HCT116 (cell line): ENCODE results near the gene IGFBPL1.

Source experiments
- CEBPB ChIP-seq: IDR thresholded peaks from 2 replicates; pipeline ENCODE4 v1.6.1; 2012; ENCODE audit warnings: low read depth
- TF ChIP-seq, protein P1 (sequence below), 3 experiments: fragments of 200-600 bp in 1 of 3; sonication (generic) in 1 of 3; IDR thresholded peaks in 2 of 3; conservative IDR thresholded peaks in 1 of 3; 2 replicates each; pipeline ENCODE4 v1.5.1; 2012 to 2017; ENCODE audit warnings: low read depth in 2 of 3, low read length in 2 of 3, antibody characterized with exemption in 1 of 3, borderline replicate concordance in 1 of 3, control low read depth in 1 of 3, mild to moderate bottlenecking in 1 of 3, mixed read lengths in 1 of 3, mixed run types in 1 of 3, moderate library complexity in 1 of 3; ENCODE audit not compliant: insufficient read depth in 1 of 3

DNA sequence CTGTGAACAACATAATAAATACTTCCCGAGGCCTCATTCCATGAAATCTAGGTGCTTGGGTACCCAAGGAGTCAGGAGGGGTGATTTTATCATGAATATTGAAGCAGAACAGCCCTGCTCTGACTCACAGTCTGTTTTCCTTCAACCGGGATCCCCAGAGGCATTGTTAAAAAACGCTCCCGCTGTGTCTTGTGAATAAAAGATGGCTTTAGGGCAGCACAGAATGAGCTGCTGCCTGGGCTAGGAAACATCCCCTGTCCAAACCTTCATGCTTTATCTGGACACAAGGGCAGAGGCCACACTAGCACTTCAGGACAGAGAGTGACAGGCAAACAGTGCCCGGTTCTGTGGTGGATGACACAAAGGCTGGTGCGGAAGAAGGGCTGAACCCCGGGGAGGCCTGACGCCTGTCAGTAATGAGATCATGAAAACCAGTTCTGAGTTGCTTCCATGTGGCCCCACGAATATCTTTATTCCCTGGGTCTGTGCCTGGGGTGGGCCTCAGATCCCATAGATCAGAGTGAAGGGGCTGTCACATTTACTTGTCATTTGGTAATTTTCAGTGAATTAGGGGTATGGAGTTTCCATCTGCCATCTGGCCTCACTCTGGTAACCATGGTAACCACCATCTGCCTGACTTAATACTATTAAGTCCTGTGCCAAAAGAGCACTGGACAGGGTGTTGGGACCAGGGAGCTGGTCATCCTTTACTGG lies 2.6 kb downstream of the IGFBPL1 start:
- no peak for TF ChIP-seq CEBPB
- TF ChIP-seq, protein P1, sequence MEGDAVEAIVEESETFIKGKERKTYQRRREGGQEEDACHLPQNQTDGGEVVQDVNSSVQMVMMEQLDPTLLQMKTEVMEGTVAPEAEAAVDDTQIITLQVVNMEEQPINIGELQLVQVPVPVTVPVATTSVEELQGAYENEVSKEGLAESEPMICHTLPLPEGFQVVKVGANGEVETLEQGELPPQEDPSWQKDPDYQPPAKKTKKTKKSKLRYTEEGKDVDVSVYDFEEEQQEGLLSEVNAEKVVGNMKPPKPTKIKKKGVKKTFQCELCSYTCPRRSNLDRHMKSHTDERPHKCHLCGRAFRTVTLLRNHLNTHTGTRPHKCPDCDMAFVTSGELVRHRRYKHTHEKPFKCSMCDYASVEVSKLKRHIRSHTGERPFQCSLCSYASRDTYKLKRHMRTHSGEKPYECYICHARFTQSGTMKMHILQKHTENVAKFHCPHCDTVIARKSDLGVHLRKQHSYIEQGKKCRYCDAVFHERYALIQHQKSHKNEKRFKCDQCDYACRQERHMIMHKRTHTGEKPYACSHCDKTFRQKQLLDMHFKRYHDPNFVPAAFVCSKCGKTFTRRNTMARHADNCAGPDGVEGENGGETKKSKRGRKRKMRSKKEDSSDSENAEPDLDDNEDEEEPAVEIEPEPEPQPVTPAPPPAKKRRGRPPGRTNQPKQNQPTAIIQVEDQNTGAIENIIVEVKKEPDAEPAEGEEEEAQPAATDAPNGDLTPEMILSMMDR (IDR thresholded peaks at IDR 0.05 in 2 of 3, conservative IDR thresholded peaks at IDR 0.05 in 1 of 3; ENCODE audit: borderline replicate concordance in 1 of 3, insufficient read depth in 1 of 3, low read depth in 2 of 3, low read length in 2 of 3): no peak
